ENCODE results near the gene MORN5.
"Not testable (repeated sequence)": the region's sequence is repeated elsewhere in the genome, so short reads cannot be mapped to it uniquely, and the experiment has no call there.

The MORN5 gene

DNA sequence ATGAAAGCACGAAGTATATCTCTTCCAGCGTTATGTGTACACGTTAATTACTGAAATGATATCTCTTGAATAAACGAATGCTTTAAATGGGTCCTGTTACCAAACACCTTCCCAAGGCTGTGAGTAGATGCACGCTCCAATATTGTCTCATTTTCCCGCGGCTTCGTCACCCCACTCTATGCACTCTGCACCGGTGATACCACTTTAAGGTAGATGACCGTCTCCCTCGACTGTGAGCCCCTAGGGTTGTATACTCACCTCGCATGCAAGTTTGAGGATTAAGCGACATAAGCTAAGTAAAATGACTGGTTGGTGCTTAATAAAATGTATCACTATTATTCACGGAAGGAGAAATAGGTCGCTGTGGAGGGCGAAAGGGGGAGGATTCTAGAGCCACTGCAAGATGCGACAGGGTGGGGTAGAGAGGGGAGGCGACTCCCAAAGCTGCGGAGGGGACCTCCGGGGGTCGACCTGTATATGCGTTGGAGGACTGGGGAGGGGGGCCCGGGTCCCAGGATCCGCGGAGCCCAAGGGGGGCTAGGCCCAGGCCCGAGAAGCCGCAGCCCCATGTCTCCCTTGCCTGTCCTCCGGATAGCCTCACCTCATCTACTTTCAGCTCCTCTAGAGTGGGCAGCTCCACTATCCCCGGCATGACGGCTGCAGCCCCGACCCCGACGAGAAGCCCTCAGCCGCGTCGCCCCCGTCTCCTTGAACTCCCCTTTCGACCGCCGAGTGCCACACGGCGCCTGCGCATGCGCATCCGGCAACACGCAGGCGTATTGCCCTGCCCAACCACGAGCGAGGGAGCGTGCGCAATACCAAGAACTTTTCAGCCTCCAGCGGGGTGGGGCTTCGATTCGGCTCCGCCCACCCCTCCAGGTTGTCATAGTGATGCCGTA, at the start of gene MORN5, which contains the start of gene NDUFA8:
TSS of gene MORN5 (plus strand) at position 883 of the 899 bp plus-strand sequence. CDS start 65 bp downstream, outside the sequence.
TSS of gene NDUFA8 (minus strand) at position 754 of the 899 bp plus-strand sequence. CDS start at position 652, 102 bp downstream.
- Histone ChIP-seq H3K4me3 (ENCODE audit: low read length) (peak within 1 kb of the TSS; percentile 78), H3K4me1 (ENCODE audit: control insufficient read depth, insufficient read depth, low read length) (peaks cover 24% of the 10 kb centered on the region), H3K9ac (ENCODE audit: low read length) (peak within 1 kb of the TSS; percentile 77), H3K27me3 (ENCODE audit: control insufficient read depth, insufficient read depth, low read length) (no peaks in the 10 kb centered on the region), H3K27ac (ENCODE audit: low read depth, low read length) (peak within 1 kb of the TSS; percentile 87), H3K36me3 (ENCODE audit: control insufficient read depth, insufficient read depth, low read length) (no peaks in the 10 kb centered on the region)

DNA sequence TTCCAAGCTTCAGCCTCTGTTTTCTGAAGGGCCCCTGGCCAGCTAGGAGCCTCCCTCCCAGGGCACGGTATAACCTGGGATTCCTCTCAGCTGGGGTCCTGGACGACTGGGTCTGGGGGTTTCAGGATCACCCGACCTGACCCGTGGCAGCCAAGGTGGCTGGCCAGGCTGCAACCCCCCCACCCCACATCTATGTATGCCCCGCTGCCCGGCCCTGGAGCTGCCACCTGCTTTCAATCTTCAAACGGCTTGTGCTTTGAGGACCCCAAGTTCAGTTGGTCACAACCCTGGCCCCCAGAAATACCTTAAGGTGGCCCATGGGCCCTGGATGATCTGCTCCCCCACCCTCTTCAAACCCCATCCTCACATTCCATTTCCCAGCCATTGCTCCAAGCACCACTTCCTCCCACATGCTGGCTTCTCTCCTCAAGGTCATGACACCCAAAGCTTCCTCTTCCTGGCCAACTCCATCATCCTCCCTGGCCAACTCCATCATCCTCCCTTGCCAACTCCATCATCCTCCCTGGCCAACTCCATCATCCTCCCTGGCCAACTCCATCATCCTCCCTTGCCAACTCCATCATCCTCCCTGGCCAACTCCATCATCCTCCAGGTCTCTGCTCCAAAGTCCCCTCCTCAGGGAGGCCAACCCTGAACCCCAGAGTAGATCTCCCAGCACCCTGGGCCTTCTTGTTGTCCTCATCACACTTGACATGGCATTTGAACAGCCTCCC, 49.4 kb upstream of the MORN5 start:
- Histone ChIP-seq H3K4me1 (ENCODE audit: control insufficient read depth, insufficient read depth, low read length) (peaks cover 21% of the 10 kb centered on the region), H3K36me3 (ENCODE audit: control insufficient read depth, insufficient read depth, low read length) (no peaks in the 10 kb centered on the region), H3K9ac (ENCODE audit: low read length) (no peak overlapping the region), H3K4me3 (ENCODE audit: low read length) (no peak overlapping the region), H3K27me3 (ENCODE audit: control insufficient read depth, insufficient read depth, low read length) (no peaks in the 10 kb centered on the region), H3K27ac (ENCODE audit: low read depth, low read length) (no peak overlapping the region)

DNA sequence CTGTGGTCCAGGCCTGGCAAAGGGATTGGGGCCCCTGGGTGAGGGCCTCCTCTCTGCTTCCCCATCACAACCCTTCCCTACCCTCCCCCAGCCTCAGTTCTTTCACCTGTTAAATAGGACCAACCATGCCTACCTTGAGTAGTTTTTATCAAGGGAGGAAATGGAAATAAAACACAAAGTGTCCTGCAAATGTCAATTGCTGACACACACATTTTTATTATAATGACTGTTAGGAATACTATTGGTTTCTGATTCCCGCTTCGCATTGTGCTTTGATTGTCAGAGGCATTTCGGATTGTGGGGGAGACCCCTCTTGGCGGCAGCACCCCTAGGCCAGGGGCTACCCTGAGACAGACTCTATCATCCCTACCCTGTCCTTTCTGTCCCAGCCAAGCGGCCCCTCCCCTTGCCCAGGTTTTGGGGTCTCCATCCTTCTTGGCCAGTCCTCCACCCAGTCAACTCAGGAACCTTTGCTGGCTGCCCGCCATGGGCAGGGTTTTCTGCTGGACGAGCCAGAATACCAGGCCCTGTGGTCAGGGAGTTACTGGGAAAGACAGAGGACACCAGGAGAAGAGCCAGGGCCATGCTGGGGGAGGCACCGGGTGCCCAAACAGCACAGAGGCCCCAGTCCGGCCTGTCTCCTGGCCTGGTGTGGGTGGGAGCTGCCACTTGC, 48.2 kb upstream of the MORN5 start:
- no peak overlapping the region for H3K4me3 ChIP-seq (ENCODE audit: low read length)
- H3K4me1 ChIP-seq (ENCODE audit: control insufficient read depth, insufficient read depth, low read length): peaks cover 17% of the 10 kb centered on the region
- no peak overlapping the region for H3K9ac ChIP-seq (ENCODE audit: low read length)
- no peak overlapping the region for H3K27ac ChIP-seq (ENCODE audit: low read depth, low read length)
- H3K36me3 ChIP-seq (ENCODE audit: control insufficient read depth, insufficient read depth, low read length): no peaks in the 10 kb centered on the region
- no peaks in the 10 kb centered on the region for H3K27me3 ChIP-seq (ENCODE audit: control insufficient read depth, insufficient read depth, low read length)

DNA sequence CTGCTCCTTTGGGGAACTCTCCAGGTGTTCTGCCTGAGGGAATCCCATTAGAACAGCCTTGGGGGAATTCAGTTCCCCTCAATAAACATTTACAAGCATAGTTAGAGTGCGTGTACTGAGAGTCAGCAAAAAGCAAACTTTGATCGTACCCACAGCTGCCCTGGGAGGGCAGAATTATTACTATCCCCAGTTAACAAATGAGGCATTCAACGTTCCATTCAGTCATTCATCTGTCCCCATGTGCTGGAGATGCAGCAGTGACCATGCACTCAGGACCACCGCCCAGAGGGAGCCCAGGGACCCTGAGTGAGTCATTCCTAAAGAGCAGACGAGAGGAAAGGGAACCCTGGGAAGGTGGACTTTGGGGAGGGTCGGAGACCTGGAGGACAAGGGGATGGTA, 47.5 kb upstream of the MORN5 start:
- no peak overlapping the region for H3K4me3 ChIP-seq (ENCODE audit: low read length)
- H3K9ac ChIP-seq (ENCODE audit: low read length): no peak overlapping the region
- no peaks in the 10 kb centered on the region for H3K36me3 ChIP-seq (ENCODE audit: control insufficient read depth, insufficient read depth, low read length)
- peaks cover 10% of the 10 kb centered on the region for H3K4me1 ChIP-seq (ENCODE audit: control insufficient read depth, insufficient read depth, low read length)
- no peaks in the 10 kb centered on the region for H3K27me3 ChIP-seq (ENCODE audit: control insufficient read depth, insufficient read depth, low read length)
- no peak overlapping the region for H3K27ac ChIP-seq (ENCODE audit: low read depth, low read length)

DNA sequence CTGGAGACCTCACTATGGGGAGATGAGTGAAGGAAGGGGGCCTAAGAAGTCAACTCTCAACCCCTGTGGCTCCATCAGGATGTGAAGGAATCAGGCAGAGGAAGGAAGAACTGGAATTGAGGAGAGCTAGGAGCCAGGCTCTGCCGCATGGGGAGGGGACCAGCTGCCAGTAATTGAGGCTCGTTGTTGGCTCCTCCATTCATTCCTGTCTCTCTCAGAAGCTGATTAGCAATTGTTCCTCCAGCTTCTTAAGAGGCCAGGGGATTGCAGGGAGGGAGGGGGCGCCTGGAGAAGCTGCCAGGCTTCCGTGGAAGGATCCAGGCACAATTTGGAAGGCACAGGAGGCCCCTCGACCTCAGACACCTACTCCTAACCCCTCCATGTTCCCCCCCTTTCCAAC, 46.1 kb upstream of the MORN5 start:
- Histone ChIP-seq H3K4me1 (ENCODE audit: control insufficient read depth, insufficient read depth, low read length) (no peaks in the 10 kb centered on the region), H3K27me3 (ENCODE audit: control insufficient read depth, insufficient read depth, low read length) (no peaks in the 10 kb centered on the region), H3K9ac (ENCODE audit: low read length) (no peak overlapping the region), H3K36me3 (ENCODE audit: control insufficient read depth, insufficient read depth, low read length) (no peaks in the 10 kb centered on the region), H3K4me3 (ENCODE audit: low read length) (no peak overlapping the region), H3K27ac (ENCODE audit: low read depth, low read length) (no peak overlapping the region)

DNA sequence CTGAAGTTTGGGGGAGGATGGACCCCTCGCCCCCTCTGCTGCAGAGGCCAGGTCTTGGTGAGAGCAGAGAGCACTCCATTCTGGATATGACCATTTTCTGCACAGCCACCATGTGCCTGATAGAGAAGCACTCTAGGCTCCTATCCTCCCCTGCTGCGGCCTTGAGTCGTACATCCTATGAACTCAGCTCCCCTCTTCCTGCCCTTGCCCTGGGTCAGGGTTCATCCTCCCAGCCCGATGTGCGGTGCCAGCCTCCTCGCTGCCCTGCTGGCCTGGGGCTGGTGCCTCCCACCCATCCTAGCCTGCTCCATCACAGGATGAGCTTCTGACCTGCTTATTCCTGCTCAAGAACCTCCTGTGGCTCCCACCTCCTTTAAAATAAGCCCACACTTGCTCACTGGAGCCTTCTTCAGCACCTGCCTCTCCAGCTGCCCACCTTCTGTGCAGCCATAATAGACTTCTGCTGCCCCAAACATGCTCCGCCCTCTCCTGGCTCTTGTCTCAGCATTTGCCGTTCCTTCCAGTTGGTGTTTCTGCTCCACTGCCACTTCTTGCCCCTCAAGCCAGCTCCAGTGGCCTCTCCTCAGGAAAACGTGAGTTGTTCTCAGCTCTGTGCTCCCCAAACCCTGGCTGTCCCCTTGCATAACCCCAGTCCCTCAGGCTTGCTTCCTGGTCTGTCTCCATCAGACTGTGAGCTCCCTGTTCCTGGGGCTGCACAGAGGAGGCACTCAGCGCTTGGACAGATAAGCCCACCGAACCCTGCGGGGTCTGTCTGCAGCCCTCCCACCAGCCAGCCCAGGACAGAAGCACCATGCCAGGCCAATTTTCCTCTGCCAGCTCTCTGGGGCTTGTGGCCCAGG, 44.3 kb upstream of the MORN5 start:
- Histone ChIP-seq H3K27me3 (ENCODE audit: control insufficient read depth, insufficient read depth, low read length) (no peaks in the 10 kb centered on the region), H3K4me3 (ENCODE audit: low read length) (no peak overlapping the region), H3K36me3 (ENCODE audit: control insufficient read depth, insufficient read depth, low read length) (no peaks in the 10 kb centered on the region), H3K4me1 (ENCODE audit: control insufficient read depth, insufficient read depth, low read length) (no peaks in the 10 kb centered on the region), H3K27ac (ENCODE audit: low read depth, low read length) (no peak overlapping the region), H3K9ac (ENCODE audit: low read length) (no peak overlapping the region)

DNA sequence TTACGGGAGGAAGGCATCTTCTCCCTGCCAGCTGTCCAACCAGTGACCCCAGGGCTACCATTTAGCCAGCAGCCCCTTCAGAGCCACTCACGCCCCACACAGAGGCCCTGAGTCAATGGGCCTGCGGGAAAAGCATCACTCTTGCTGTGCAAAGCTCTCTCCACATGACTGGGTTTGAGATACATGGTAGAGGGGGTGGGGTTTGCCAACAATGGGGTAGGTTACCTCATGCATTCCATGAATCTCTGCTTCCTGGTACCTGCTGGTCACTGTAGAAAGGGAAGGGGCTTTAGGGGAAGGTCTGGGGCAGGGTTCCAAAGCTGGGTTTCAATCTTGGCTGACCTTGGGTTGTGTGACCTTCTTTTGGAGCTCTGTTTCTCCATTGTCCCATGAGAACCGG, 43.7 kb upstream of the MORN5 start:
- Histone ChIP-seq H3K4me3 (ENCODE audit: low read length) (no peak overlapping the region), H3K27ac (ENCODE audit: low read depth, low read length) (no peak overlapping the region), H3K36me3 (ENCODE audit: control insufficient read depth, insufficient read depth, low read length) (no peaks in the 10 kb centered on the region), H3K27me3 (ENCODE audit: control insufficient read depth, insufficient read depth, low read length) (no peaks in the 10 kb centered on the region), H3K4me1 (ENCODE audit: control insufficient read depth, insufficient read depth, low read length) (no peaks in the 10 kb centered on the region), H3K9ac (ENCODE audit: low read length) (no peak overlapping the region)

DNA sequence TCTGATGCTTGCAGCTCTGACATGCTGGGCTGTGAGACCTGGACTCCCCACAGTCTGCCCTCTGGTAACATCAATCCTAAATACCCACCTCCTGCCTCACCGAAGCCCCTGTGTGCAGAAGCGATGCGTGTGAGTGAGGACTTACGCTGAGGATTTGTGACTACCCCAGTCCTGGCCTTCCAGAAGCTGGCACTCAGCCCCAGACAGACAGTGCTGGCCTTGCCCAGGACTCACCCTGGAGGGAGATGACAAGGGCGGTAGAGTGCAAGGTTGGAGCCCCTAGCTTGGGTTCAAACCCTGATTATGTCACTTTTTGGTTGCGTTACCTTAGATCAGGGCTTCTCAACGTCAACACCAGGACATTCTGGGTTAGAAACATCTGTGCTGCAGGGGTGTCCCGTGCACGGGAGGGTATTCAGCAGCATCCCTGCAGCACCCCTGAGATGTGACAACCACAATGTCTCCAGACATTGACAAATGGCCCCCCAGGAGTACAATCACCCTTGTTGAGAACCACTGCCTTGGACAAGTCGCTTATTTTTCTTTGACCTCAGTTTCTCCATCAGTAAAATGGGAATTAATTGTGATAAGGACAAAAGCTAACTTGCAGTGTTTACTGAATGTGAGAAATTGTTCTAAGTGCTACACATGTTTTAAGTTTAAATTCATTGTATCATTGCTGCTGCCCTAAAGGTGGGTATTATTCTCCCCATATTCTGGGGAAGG, 43.1 kb upstream of the MORN5 start:
- H3K27ac ChIP-seq (ENCODE audit: low read depth, low read length): no peak overlapping the region
- H3K36me3 ChIP-seq (ENCODE audit: control insufficient read depth, insufficient read depth, low read length): no peaks in the 10 kb centered on the region
- no peaks in the 10 kb centered on the region for H3K27me3 ChIP-seq (ENCODE audit: control insufficient read depth, insufficient read depth, low read length)

DNA sequence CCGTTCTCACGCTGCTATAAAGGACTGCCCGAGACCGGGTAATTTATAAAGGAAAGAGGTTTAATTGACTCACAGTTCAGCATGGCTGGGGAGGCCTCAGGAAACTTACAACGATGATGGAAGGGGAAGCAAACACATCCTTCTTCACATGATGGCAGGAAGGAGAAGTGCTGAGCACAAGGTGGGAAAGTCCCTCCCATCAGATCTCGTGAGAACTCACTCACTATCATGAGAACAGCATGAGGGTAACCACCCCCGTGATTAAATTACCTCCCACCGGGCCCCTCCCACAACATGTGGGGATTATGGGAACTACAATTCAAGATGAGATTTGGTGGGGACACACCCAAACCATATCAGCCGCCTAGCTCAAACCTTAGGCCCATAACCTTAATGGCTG, 42.5 kb upstream of the MORN5 start:
- H3K27ac ChIP-seq (ENCODE audit: low read depth, low read length); H3K36me3 ChIP-seq (ENCODE audit: control insufficient read depth, insufficient read depth, low read length); H3K9ac ChIP-seq (ENCODE audit: low read length); H3K4me3 ChIP-seq (ENCODE audit: low read length); H3K27me3 ChIP-seq (ENCODE audit: control insufficient read depth, insufficient read depth, low read length); H3K4me1 ChIP-seq (ENCODE audit: control insufficient read depth, insufficient read depth, low read length): not testable (repeated sequence)

More for the DNA sequence above, 43.1 kb upstream of the MORN5 start:
- Histone ChIP-seq H3K4me1 (ENCODE audit: control insufficient read depth, insufficient read depth, low read length) (no peaks in the 10 kb centered on the region), H3K4me3 (ENCODE audit: low read length) (no peak overlapping the region), H3K9ac (ENCODE audit: low read length) (no peak overlapping the region)

DNA sequence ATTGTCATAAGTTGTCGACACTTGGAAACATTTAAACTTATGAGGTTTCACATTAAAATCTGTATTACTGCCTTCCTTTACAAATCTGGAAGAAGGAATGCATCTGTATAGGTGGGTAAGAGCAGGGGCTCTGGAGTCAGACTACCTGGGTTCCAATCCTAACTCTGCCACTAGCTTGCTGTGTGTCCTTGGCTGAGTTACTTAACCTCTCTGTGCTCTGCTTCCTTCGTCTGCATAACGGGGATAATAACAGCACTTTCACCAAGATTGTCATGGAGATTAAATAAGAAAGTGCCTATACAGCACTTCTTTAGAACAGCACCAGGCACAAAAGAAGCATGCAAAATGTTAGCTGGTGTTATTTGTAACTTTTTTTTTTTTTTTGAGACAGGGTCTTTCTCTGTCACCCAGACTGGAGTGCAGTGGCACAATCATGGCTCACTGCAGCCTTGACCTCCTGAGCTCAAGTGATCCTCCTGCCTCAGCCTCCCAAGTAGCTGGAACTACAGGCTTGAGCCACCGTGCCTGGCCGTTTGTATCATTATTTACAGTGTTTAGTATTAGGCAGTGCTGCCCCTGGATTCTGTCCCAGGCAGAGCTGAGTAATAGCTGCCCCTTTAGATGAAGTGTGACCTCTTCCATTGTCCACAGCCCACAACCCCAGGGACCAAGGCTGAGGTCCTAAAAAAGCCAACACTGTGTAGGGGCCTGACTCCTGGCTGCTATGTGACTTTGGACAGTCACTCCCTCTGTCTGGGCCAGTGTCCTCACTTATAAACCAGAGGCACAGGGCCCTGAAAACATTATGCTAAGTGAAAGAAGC, 41.2 kb upstream of the MORN5 start:
- H3K4me1 ChIP-seq (ENCODE audit: control insufficient read depth, insufficient read depth, low read length): no peaks in the 10 kb centered on the region
- H3K27ac ChIP-seq (ENCODE audit: low read depth, low read length): no peak overlapping the region
- no peak overlapping the region for H3K9ac ChIP-seq (ENCODE audit: low read length)
- no peak overlapping the region for H3K4me3 ChIP-seq (ENCODE audit: low read length)
- no peaks in the 10 kb centered on the region for H3K36me3 ChIP-seq (ENCODE audit: control insufficient read depth, insufficient read depth, low read length)
- H3K27me3 ChIP-seq (ENCODE audit: control insufficient read depth, insufficient read depth, low read length): no peaks in the 10 kb centered on the region

DNA sequence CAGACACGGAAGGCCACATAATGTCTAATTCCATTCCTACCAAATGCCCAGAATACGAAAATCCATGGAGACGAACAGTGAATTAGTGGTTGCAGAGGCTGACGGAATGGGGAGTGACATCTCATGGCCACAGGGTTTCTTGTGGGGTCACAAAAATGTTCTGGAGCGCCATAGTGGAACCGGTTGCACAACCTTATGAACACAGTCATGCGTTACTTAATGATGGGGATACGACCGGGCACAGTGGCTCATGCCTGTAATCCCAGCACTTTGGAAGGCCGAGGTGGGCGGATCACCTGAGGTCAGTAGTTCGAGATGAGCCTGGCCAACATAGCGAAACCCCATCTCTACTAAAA, 40.6 kb upstream of the MORN5 start:
- no peak overlapping the region for H3K27ac ChIP-seq (ENCODE audit: low read depth, low read length)
- H3K9ac ChIP-seq (ENCODE audit: low read length): no peak overlapping the region
- H3K4me3 ChIP-seq (ENCODE audit: low read length): no peak overlapping the region
- no peaks in the 10 kb centered on the region for H3K36me3 ChIP-seq (ENCODE audit: control insufficient read depth, insufficient read depth, low read length)
- no peaks in the 10 kb centered on the region for H3K27me3 ChIP-seq (ENCODE audit: control insufficient read depth, insufficient read depth, low read length)
- no peaks in the 10 kb centered on the region for H3K4me1 ChIP-seq (ENCODE audit: control insufficient read depth, insufficient read depth, low read length)

Measured in rectal smooth muscle tissue (tissue), 1 donor.